OCI-LY3 (cell line): ENCODE data around the gene NME9.

ENCODE experiments used
- H2AFZ ChIP-seq: fragments of 200-600, 300-600 bp; shearing (Covaris generic); 2 replicates; pipeline ENCODE4 v1.6.0; 2014; ENCODE audit warnings: antibody characterized with exemption, low read depth, low read length
- H3K27ac ChIP-seq: fragments of 200-600, 300-600 bp; sonication (generic); 2 replicates; pipeline ENCODE4 v1.5.1; 2014; ENCODE audit warnings: mild to moderate bottlenecking, low read length, moderate library complexity, mixed read lengths
- H3K27me3 ChIP-seq: fragments of 200-600, 300-600 bp; sonication (generic); 2 replicates; pipeline ENCODE4 v1.6.1; 2014; ENCODE audit warnings: low read depth, low read length, mixed read lengths
- H3K36me3 ChIP-seq: fragments of 200-600, 300-600 bp; sonication (generic); replicated peaks from 2 replicates; pipeline ENCODE3; 2014; ENCODE audit warnings: low read depth, low read length, mixed read lengths
- H3K4me1 ChIP-seq: fragments of 300-600, 200-600 bp; sonication (generic); 2 replicates; pipeline ENCODE4 v1.6.1; 2014; ENCODE audit warnings: low read length, mixed read lengths
- H3K4me2 ChIP-seq: fragments of 200-600, 300-600 bp; sonication (generic); 2 replicates; pipeline ENCODE4 v1.6.1; 2014; ENCODE audit warnings: low read length, mixed read lengths
- H3K4me3 ChIP-seq: fragments of 300-600, 200-600 bp; sonication (generic); 2 replicates; pipeline ENCODE4 v1.5.1; 2014; ENCODE audit warnings: antibody characterized with exemption, mild to moderate bottlenecking, low read length, moderate library complexity
- H3K79me2 ChIP-seq: fragments of 300-600, 200-600 bp; shearing (Covaris generic); 2 replicates; pipeline ENCODE4 v1.6.1; 2014; ENCODE audit warnings: mild to moderate bottlenecking, low read length, mixed read lengths
- H3K9ac ChIP-seq: fragments of 300-600, 200-600 bp; shearing (Covaris generic); 2 replicates; pipeline ENCODE4 v1.6.0; 2014; ENCODE audit warnings: mild to moderate bottlenecking, low read length, moderate library complexity
- H3K9me3 ChIP-seq: fragments of 200-600, 300-600 bp; shearing (Covaris generic); 2 replicates; pipeline ENCODE4 v1.6.1; 2014; ENCODE audit warnings: low read length, mixed read lengths; ENCODE audit not compliant: insufficient read depth
- H4K20me1 ChIP-seq: fragments of 200-600, 300-600 bp; sonication (generic); 2 replicates; pipeline ENCODE4 v1.6.1; 2016; ENCODE audit warnings: low read length, mixed read lengths; ENCODE audit not compliant: insufficient read depth
- CTCF ChIP-seq: fragments of 200-600, 300-600 bp; sonication (generic); IDR thresholded peaks from 2 replicates; pipeline ENCODE4 v1.5.1; 2014; ENCODE audit warnings: antibody characterized with exemption, low read length, low read depth
- EZH2phosphoT487 ChIP-seq: fragments of 200-600 bp; shearing (Covaris generic); IDR thresholded peaks from 2 replicates; pipeline ENCODE4 v1.6.1; 2018; ENCODE audit warnings: antibody characterized with exemption, mixed run types, low read depth

NME9 gene

GRCh38 chr3:138351916-138352550, 22.4 kb upstream of the NME9 start:
- Histone ChIP-seq H3K4me2 (no peak overlapping the region), H4K20me1 (no peaks in the 10 kb centered on the region), H3K36me3 (no peaks in the 10 kb centered on the region), H3K27me3 (peaks cover 55% of the 10 kb centered on the region), H3K4me3 (no peak overlapping the region), H3K9ac (no peak overlapping the region), H2AFZ (no peak overlapping the region), H3K27ac (no peak overlapping the region), H3K79me2 (no peaks in the 10 kb centered on the region), H3K4me1 (no peaks in the 10 kb centered on the region), H3K9me3 (no peaks in the 10 kb centered on the region)
- no peak for TF ChIP-seq EZH2phosphoT487
- no peak for TF ChIP-seq CTCF

- no peak overlapping the region for H2AFZ ChIP-seq
- no peak overlapping the region for H3K9ac ChIP-seq
- peaks cover 47% of the 10 kb centered on the region for H3K27me3 ChIP-seq
- H3K79me2 ChIP-seq, result no peaks in the 10 kb centered on the region
- no peaks in the 10 kb centered on the region for H3K4me1 ChIP-seq
- H3K27ac ChIP-seq, result no peak overlapping the region
- no peak overlapping the region for H3K4me3 ChIP-seq
- H4K20me1 ChIP-seq, result no peaks in the 10 kb centered on the region
- no peaks in the 10 kb centered on the region for H3K9me3 ChIP-seq
- H3K4me2 ChIP-seq, result no peak overlapping the region
- no peak for TF ChIP-seq EZH2phosphoT487
- TF ChIP-seq CTCF, result no peak
- no peaks in the 10 kb centered on the region for H3K36me3 ChIP-seq
Measured at GRCh38 chr3:138351151-138351550, 21.5 kb upstream of the NME9 start.

- H2AFZ ChIP-seq, result no peak overlapping the region
- H3K4me2 ChIP-seq, result no peak overlapping the region
- H3K36me3 ChIP-seq, result no peaks in the 10 kb centered on the region
- no peaks in the 10 kb centered on the region for H3K79me2 ChIP-seq
- H3K4me3 ChIP-seq, result no peak overlapping the region
- no peaks in the 10 kb centered on the region for H3K9me3 ChIP-seq
- H3K27ac ChIP-seq, result no peak overlapping the region
- H3K9ac ChIP-seq, result no peak overlapping the region
- no peak for TF ChIP-seq EZH2phosphoT487
- TF ChIP-seq CTCF, result no peak
- H3K4me1 ChIP-seq, result no peaks in the 10 kb centered on the region
- H3K27me3 ChIP-seq, result peaks cover 36% of the 10 kb centered on the region
- no peaks in the 10 kb centered on the region for H4K20me1 ChIP-seq
Measured at GRCh38 chr3:138349926-138350665, 20.4 kb upstream of the NME9 start.
